Measurements from ENCODE around the gene RNF34.

The RNF34 gene

GRCh38 chr12:121452340-121452984 lies 52.5 kb downstream of the RNF34 start (continued):
- no peak for TF ChIP-seq ZNF8 (CRISPR knock-in tag; IDR thresholded peaks at IDR 0.05)
- TF ChIP-seq ISL1 (CRISPR knock-in tag; IDR thresholded peaks at IDR 0.05), result no peak

GRCh38 chr12:121452985-121453360 lies 53.1 kb downstream of the RNF34 start:
- no peak for ATAC-seq

DNA sequence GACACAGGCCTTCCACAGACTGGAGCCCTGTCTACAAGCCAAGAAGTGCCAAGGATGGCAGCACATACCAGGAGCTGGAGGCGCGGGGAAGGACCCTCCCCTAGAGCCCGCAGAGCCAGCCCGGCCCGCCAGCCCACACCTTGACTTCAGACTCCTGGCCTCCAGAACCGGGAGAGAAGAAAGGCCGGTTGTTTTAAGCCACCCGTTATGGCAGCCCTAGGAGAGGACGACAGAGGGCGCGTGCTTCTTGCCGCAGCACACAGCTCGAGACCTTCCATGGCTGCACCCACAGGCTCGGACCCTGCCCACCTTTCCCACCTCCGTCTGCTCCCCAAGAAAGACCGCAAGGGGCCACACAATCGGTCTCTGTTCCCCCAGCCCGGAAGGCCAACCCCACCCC lies 53.7 kb downstream of the RNF34 start:
- TF ChIP-seq CSDC2 (CRISPR knock-in tag; IDR thresholded peaks at IDR 0.05) (no peak), TOX (CRISPR knock-in tag; IDR thresholded peaks at IDR 0.05; ENCODE audit: borderline replicate concordance) (no peak)
- TF ChIP-seq, protein P1, sequence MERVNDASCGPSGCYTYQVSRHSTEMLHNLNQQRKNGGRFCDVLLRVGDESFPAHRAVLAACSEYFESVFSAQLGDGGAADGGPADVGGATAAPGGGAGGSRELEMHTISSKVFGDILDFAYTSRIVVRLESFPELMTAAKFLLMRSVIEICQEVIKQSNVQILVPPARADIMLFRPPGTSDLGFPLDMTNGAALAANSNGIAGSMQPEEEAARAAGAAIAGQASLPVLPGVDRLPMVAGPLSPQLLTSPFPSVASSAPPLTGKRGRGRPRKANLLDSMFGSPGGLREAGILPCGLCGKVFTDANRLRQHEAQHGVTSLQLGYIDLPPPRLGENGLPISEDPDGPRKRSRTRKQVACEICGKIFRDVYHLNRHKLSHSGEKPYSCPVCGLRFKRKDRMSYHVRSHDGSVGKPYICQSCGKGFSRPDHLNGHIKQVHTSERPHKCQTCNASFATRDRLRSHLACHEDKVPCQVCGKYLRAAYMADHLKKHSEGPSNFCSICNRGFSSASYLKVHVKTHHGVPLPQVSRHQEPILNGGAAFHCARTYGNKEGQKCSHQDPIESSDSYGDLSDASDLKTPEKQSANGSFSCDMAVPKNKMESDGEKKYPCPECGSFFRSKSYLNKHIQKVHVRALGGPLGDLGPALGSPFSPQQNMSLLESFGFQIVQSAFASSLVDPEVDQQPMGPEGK (CRISPR knock-in tag; IDR thresholded peaks at IDR 0.05; ENCODE audit: borderline replicate concordance), result no peak
- no peak for ATAC-seq

More at GRCh38 chr12:121452985-121453360, 53.1 kb downstream of the RNF34 start:
- TF ChIP-seq, protein P1 (CRISPR knock-in tag; IDR thresholded peaks at IDR 0.05; ENCODE audit: borderline replicate concordance), result no peak
- no peak for TF ChIP-seq CSDC2 (CRISPR knock-in tag; IDR thresholded peaks at IDR 0.05)
- no peak for TF ChIP-seq ZFP30 (CRISPR knock-in tag; IDR thresholded peaks at IDR 0.05)
- no peak for TF ChIP-seq ZNF565 (CRISPR knock-in tag; conservative IDR thresholded peaks at IDR 0.05; ENCODE audit: low read depth)
- no peak for TF ChIP-seq TOX (CRISPR knock-in tag; IDR thresholded peaks at IDR 0.05; ENCODE audit: borderline replicate concordance)
- TF ChIP-seq OSR1 (CRISPR knock-in tag; IDR thresholded peaks at IDR 0.05), result no peak
- TF ChIP-seq ZFP3 (CRISPR knock-in tag; IDR thresholded peaks at IDR 0.05), result no peak
- TF ChIP-seq PPARA (CRISPR knock-in tag; IDR thresholded peaks at IDR 0.05; ENCODE audit: borderline replicate concordance), result no peak
- no peak for TF ChIP-seq SNAI2 (CRISPR knock-in tag; IDR thresholded peaks at IDR 0.05)
- TF ChIP-seq TSHZ2 (CRISPR knock-in tag; IDR thresholded peaks at IDR 0.05), result no peak
- TF ChIP-seq, protein P2, sequence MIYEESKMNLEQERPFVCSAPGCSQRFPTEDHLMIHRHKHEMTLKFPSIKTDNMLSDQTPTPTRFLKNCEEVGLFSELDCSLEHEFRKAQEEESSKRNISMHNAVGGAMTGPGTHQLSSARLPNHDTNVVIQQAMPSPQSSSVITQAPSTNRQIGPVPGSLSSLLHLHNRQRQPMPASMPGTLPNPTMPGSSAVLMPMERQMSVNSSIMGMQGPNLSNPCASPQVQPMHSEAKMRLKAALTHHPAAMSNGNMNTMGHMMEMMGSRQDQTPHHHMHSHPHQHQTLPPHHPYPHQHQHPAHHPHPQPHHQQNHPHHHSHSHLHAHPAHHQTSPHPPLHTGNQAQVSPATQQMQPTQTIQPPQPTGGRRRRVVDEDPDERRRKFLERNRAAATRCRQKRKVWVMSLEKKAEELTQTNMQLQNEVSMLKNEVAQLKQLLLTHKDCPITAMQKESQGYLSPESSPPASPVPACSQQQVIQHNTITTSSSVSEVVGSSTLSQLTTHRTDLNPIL (CRISPR knock-in tag; IDR thresholded peaks at IDR 0.05; ENCODE audit: low read depth), result no peak
- no peak for TF ChIP-seq RARB (CRISPR knock-in tag; IDR thresholded peaks at IDR 0.05)

DNA sequence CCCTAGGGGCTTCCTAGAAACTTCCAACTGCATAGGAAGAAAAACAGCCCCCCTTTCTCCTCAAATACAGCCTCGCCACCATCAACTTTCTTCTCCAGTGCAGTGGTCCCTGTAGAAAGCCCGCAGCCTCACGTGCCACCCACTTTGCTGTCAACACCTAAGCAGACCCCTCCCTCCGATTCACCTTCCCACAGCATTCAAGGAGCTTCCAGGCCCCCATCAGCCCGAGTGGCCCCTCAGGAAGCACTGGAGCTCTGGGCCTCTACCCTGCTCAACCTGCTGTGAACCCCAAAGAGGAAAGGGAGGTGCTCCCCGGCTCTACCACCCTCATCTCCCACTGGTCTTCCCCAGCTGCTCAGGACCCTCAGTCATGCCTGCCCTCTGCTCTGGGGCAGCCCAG lies 55.0 kb downstream of the RNF34 start:
- TF ChIP-seq ZNF8 (CRISPR knock-in tag; IDR thresholded peaks at IDR 0.05) (no peak), TOX (CRISPR knock-in tag; IDR thresholded peaks at IDR 0.05; ENCODE audit: borderline replicate concordance) (no peak), TSHZ2 (CRISPR knock-in tag; IDR thresholded peaks at IDR 0.05) (no peak), ZFP3 (CRISPR knock-in tag; IDR thresholded peaks at IDR 0.05) (no peak), ZNF565 (CRISPR knock-in tag; conservative IDR thresholded peaks at IDR 0.05; ENCODE audit: low read depth) (no peak), BACH2 (CRISPR knock-in tag; IDR thresholded peaks at IDR 0.05; ENCODE audit: borderline replicate concordance) (no peak), SNAI2 (CRISPR knock-in tag; IDR thresholded peaks at IDR 0.05) (no peak), ISL1 (CRISPR knock-in tag; IDR thresholded peaks at IDR 0.05) (no peak), ZC3H10 (CRISPR knock-in tag; IDR thresholded peaks at IDR 0.05) (no peak), POU6F1 (CRISPR knock-in tag; IDR thresholded peaks at IDR 0.05; ENCODE audit: borderline replicate concordance, low read depth) (no peak), CSDC2 (CRISPR knock-in tag; IDR thresholded peaks at IDR 0.05) (no peak), OSR1 (CRISPR knock-in tag; IDR thresholded peaks at IDR 0.05) (no peak), RARB (CRISPR knock-in tag; IDR thresholded peaks at IDR 0.05) (no peak), PPARA (CRISPR knock-in tag; IDR thresholded peaks at IDR 0.05; ENCODE audit: borderline replicate concordance) (no peak), TCF4 (CRISPR knock-in tag; IDR thresholded peaks at IDR 0.05; ENCODE audit: borderline replicate concordance) (no peak), GLIS3 (CRISPR knock-in tag; IDR thresholded peaks at IDR 0.05) (no peak)
- TF ChIP-seq, protein P2 (CRISPR knock-in tag; IDR thresholded peaks at IDR 0.05; ENCODE audit: low read depth), result no peak
- no peak for ATAC-seq

Measured in SK-N-SH treated with all-trans-retinoic acid at 6 μM for 48 hours (cell line).